SU-DHL-6 (cell line): ENCODE results near the gene LOXHD1.

ENCODE experiments used
- H2AFZ ChIP-seq: fragments of 200-600 bp; sonication (generic); 2 replicates; pipeline ENCODE4 v1.6.1; 2014; ENCODE audit warnings: low read depth, mild to moderate bottlenecking, moderate library complexity, mixed read lengths, antibody characterized with exemption, low read length; ENCODE audit not compliant: severe bottlenecking
- H3F3A ChIP-seq: fragments of 200-600 bp; shearing (Covaris generic); 2 replicates; pipeline ENCODE4 v1.6.0; 2016; ENCODE audit warnings: antibody characterized with exemption, mild to moderate bottlenecking; ENCODE audit not compliant: insufficient read depth
- H3K27ac ChIP-seq: fragments of 200-600 bp; sonication (generic); 2 replicates; pipeline ENCODE4 v1.5.1; 2016; ENCODE audit warnings: low read depth, mild to moderate bottlenecking, low read length, moderate library complexity, mixed read lengths
- H3K27me3 ChIP-seq: fragments of 200-600 bp; sonication (generic), shearing (Covaris generic); 2 replicates; pipeline ENCODE4 v1.6.0; 2014; ENCODE audit warnings: mild to moderate bottlenecking, low read length
- H3K36me3 ChIP-seq: fragments of 200-600 bp; sonication (generic); 2 replicates; pipeline ENCODE4 v1.6.1; 2014; ENCODE audit warnings: mild to moderate bottlenecking, low read length, mixed read lengths
- H3K4me2 ChIP-seq: fragments of 300-600, 200-600 bp; shearing (Covaris generic), sonication (generic); 2 replicates; pipeline ENCODE4 v1.6.0; 2014; ENCODE audit warnings: low read length, low read depth, mild to moderate bottlenecking; ENCODE audit not compliant: poor library complexity, severe bottlenecking
- H3K4me3 ChIP-seq: fragments of 200-600 bp; sonication (generic); 2 replicates; pipeline ENCODE4 v1.5.1; 2014; ENCODE audit warnings: antibody characterized with exemption, low read length, mild to moderate bottlenecking, mixed read lengths; ENCODE audit not compliant: insufficient read depth, poor library complexity, severe bottlenecking
- H3K79me2 ChIP-seq: fragments of 200-600 bp; sonication (generic); 2 replicates; pipeline ENCODE4 v1.6.1; 2014; ENCODE audit warnings: mild to moderate bottlenecking, low read length, moderate library complexity; ENCODE audit not compliant: insufficient read depth
- H3K9ac ChIP-seq: fragments of 200-600 bp; sonication (generic); 2 replicates; pipeline ENCODE4 v1.7.0; 2014; ENCODE audit warnings: mild to moderate bottlenecking, low read length
- H3K9me2 ChIP-seq: fragments of 200-600 bp; sonication (generic); replicated peaks from 2 replicates; pipeline ENCODE4 v1.6.1; 2014; ENCODE audit warnings: low read length; ENCODE audit not compliant: insufficient read depth
- H3K9me3 ChIP-seq: fragments of 200-600 bp; sonication (generic); 2 replicates; pipeline ENCODE4 v1.6.1; 2014; ENCODE audit warnings: low read length, mixed read lengths; ENCODE audit not compliant: insufficient read depth
- H4K20me1 ChIP-seq: fragments of 200-600 bp; sonication (generic); 2 replicates; pipeline ENCODE4 v1.6.1; 2014; ENCODE audit warnings: low read depth, mild to moderate bottlenecking, antibody characterized with exemption, low read length, moderate library complexity, mixed read lengths
- CTCF ChIP-seq: fragments of 200-600 bp; sonication (generic); IDR thresholded peaks from one replicate; pipeline ENCODE4 v1.5.1; 2017; ENCODE audit warnings: antibody characterized with exemption, mild to moderate bottlenecking, low read length, moderate library complexity; ENCODE audit not compliant: insufficient read depth, poor library complexity, severe bottlenecking
- EZH2phosphoT487 ChIP-seq: fragments of 200-600 bp; sonication (generic), shearing (Covaris generic); conservative IDR thresholded peaks from 2 replicates; pipeline ENCODE4 v1.6.1; 2018; ENCODE audit warnings: mild to moderate bottlenecking, antibody characterized with exemption, low read length, moderate library complexity, mixed read lengths

LOXHD1 gene

DNA sequence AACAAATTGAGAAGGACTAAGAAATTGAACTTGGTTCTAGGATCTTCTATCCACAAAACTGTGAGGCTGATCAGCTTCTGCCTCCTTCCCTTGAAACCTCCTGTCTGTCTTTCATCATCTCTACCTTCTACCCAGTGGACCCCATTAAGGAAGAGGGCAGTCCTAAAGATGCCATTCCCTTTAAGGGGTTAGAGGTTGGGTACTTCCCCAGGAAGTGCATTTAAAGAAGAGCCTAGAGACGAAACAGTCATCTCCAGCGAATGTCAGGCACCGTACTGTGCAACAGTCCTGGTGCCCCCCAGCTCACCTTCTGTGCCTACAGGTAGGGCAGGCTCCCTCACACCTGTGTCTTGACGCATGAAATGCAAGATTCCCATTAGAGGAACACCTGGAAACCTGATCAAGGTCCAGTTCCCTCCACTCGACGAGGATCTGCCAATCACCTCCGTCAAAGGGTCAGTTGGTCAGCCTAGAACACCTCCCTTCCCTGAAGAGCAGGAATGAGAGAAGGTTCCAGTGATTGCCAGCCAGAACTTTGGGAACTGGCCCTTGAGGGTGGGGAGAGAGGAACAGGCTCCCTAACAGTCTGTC is 20.9 kb downstream of the LOXHD1 start:
- H3K36me3 ChIP-seq, result no peaks in the 10 kb centered on the region
- no peak overlapping the region for H3K4me2 ChIP-seq
- no peak overlapping the region for H3K9ac ChIP-seq
- no peaks in the 10 kb centered on the region for H3K79me2 ChIP-seq
- no peak overlapping the region for H2AFZ ChIP-seq
- no peak overlapping the region for H3K27ac ChIP-seq
- no peaks in the 10 kb centered on the region for H3F3A ChIP-seq
- no peaks in the 10 kb centered on the region for H3K9me3 ChIP-seq
- H4K20me1 ChIP-seq, result no peaks in the 10 kb centered on the region
- no peak overlapping the region for H3K4me3 ChIP-seq
- no peak for TF ChIP-seq EZH2phosphoT487
- no peak for TF ChIP-seq CTCF
- no peaks in the 10 kb centered on the region for H3K27me3 ChIP-seq
- no peaks in the 10 kb centered on the region for H3K9me2 ChIP-seq

DNA sequence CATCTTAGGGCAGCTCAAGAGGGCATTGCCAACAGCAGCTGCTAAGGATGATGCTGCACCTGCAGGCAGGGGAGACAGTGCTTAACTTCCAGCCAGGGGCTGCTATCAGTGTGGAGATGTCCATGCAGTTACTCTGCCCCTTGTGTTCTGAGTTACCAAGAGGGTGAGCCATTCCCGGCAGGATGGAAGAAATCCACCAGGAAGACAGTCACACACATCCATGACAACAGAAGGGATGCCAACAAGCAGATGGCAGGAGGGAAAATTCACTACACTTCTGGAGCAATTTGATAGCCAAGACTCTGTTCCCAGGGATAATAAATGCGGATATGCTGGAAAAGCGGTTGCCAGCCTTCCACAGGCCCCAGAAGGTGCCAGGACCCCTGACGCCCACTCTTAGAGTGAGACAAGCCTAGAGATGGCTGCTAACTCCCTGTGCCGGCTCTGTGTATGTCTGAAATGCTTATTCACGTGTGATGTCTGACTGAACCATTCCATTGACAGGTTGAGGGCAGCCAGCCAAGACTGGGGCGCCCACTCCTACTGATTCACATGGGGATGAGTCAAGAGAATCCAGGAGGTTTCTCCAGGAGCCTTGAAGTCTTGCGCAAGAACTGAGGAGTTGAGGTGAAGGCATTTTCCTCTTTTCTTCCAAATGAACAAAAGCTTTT is 24.5 kb downstream of the LOXHD1 start:
- Histone ChIP-seq H3K9ac (no peak overlapping the region), H2AFZ (no peak overlapping the region), H4K20me1 (no peaks in the 10 kb centered on the region), H3K27ac (no peak overlapping the region), H3K4me2 (no peak overlapping the region), H3K79me2 (no peaks in the 10 kb centered on the region), H3K9me3 (no peaks in the 10 kb centered on the region), H3K4me3 (no peak overlapping the region), H3K36me3 (no peaks in the 10 kb centered on the region), H3F3A (no peaks in the 10 kb centered on the region), H3K9me2 (no peaks in the 10 kb centered on the region), H3K27me3 (no peaks in the 10 kb centered on the region)
- TF ChIP-seq EZH2phosphoT487, result no peak

DNA sequence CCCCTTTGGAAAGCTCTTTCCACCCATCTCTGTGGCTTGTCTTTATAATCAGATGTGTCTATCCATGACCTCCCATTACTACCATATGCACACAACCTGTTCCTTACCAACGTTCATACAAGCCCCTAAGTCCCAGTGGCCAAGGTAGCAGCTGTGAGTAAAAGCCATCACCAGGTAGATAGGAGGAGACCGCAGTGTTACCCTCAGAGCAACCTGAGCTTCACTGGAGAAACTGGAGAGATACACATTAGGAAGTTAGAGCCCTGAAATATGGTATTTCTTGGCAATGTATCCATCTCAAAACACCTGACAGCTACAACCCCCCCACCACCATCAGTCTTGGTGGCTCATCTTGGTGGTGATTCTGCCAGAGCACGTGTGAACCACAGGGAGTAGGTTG is 26.0 kb downstream of the LOXHD1 start:
- H3K27me3 ChIP-seq, result no peaks in the 10 kb centered on the region
- H3K4me3 ChIP-seq, result no peak overlapping the region
- no peaks in the 10 kb centered on the region for H3K79me2 ChIP-seq
- no peak overlapping the region for H3K9ac ChIP-seq
- no peak for TF ChIP-seq EZH2phosphoT487
- no peak for TF ChIP-seq CTCF
- no peak overlapping the region for H2AFZ ChIP-seq
- no peak overlapping the region for H3K4me2 ChIP-seq
- H3K9me3 ChIP-seq, result no peaks in the 10 kb centered on the region
- H3K36me3 ChIP-seq, result no peaks in the 10 kb centered on the region
- no peaks in the 10 kb centered on the region for H4K20me1 ChIP-seq
- H3F3A ChIP-seq, result no peaks in the 10 kb centered on the region
- no peaks in the 10 kb centered on the region for H3K9me2 ChIP-seq
- no peak overlapping the region for H3K27ac ChIP-seq

GRCh38 chr18:46630160-46630559 is 26.9 kb downstream of the LOXHD1 start:
- no peak for TF ChIP-seq EZH2phosphoT487
- H4K20me1 ChIP-seq, result no peaks in the 10 kb centered on the region
- no peak overlapping the region for H3K4me2 ChIP-seq
- no peaks in the 10 kb centered on the region for H3K36me3 ChIP-seq
- H3K9ac ChIP-seq, result no peak overlapping the region
- H3K4me3 ChIP-seq, result no peak overlapping the region
- no peaks in the 10 kb centered on the region for H3F3A ChIP-seq
- no peaks in the 10 kb centered on the region for H3K9me3 ChIP-seq
- H3K9me2 ChIP-seq, result no peaks in the 10 kb centered on the region
- no peaks in the 10 kb centered on the region for H3K27me3 ChIP-seq
- no peak overlapping the region for H2AFZ ChIP-seq
- H3K27ac ChIP-seq, result no peak overlapping the region
- H3K79me2 ChIP-seq, result no peaks in the 10 kb centered on the region
